ENCODE results near the gene GJD4. TPM values are rescaled to one million over a fixed set of nuclear protein-coding genes. Genes with fewer than 3 reads are reported as not detected.

GJD4 gene
- total RNA-seq, result not detected
- long read RNA-seq, result 0 reads

- DNase-seq (ENCODE audit: missing footprints) (no peak), ATAC-seq (no peak)
- intact Hi-C loops (cut with DNase I), result no loop called here
These were observed at the start of gene GJD4 for GRCh38 chr10:35605191-35605590. TSS of gene GJD4 (plus strand) at chr10:35605341. CDS start at chr10:35605568, 227 bp downstream.

GRCh38 chr10:35555962-35556930 lies 48.9 kb upstream of the GJD4 start:
- intact Hi-C loops (cut with DNase I), result no loop called here
- ATAC-seq, result no peak
- DNase-seq (ENCODE audit: missing footprints), result no peak

GRCh38 chr10:35558276-35558675 lies 46.9 kb upstream of the GJD4 start:
- intact Hi-C loops (cut with DNase I), result no loop called here
- ATAC-seq, result no peak
- no peak for DNase-seq (ENCODE audit: missing footprints)

GRCh38 chr10:35559416-35559815 lies 45.7 kb upstream of the GJD4 start:
- DNase-seq (ENCODE audit: missing footprints) (no peak), ATAC-seq (no peak)
- intact Hi-C loops (cut with DNase I), result no loop called here

- ATAC-seq, result peak; percentile 77
- DNase-seq (ENCODE audit: missing footprints), result no peak
- intact Hi-C loops (cut with DNase I), result loop anchor here (10.0 kb wide), 1 partner anchor 317 kb away; no protein-coding TSS in a partner anchor
These were observed 43.4 kb upstream of the GJD4 start for GRCh38 chr10:35561715-35562114.

- intact Hi-C loops (cut with DNase I), result loop anchor here (10.0 kb wide), 1 partner anchor 318 kb away; no protein-coding TSS in a partner anchor
- DNase-seq (ENCODE audit: missing footprints), result no peak
- no peak for ATAC-seq
These were observed 42.7 kb upstream of the GJD4 start for GRCh38 chr10:35562427-35562826.

GRCh38 chr10:35563261-35563891 lies 41.8 kb upstream of the GJD4 start:
- DNase-seq (ENCODE audit: missing footprints) (no peak), ATAC-seq (peak; percentile 49)
- intact Hi-C loops (cut with DNase I), result loop anchor here (10.0 kb wide), 1 partner anchor 319 kb away; no protein-coding TSS in a partner anchor

- DNase-seq (ENCODE audit: missing footprints), result no peak
- intact Hi-C loops (cut with DNase I), result loop anchor here (2.0 to 10.0 kb wide), 2 partner anchors 228 to 320 kb away; partner anchors contain the start of gene CCNY
- peak; percentile 33 for ATAC-seq
These were observed 40.7 kb upstream of the GJD4 start for GRCh38 chr10:35564341-35564968.

GRCh38 chr10:35565602-35566081 lies 39.5 kb upstream of the GJD4 start:
- ATAC-seq (peak; percentile 45), DNase-seq (ENCODE audit: missing footprints) (no peak)
- intact Hi-C loops (cut with DNase I), result loop anchor here (2.0 to 10.0 kb wide), 2 partner anchors 229 to 321 kb away; partner anchors contain the start of gene CCNY

- ATAC-seq (no peak), DNase-seq (ENCODE audit: missing footprints) (no peak)
- intact Hi-C loops (cut with DNase I), result loop anchor here (10.0 kb wide), 1 partner anchor 323 kb away; no protein-coding TSS in a partner anchor
These were observed 37.2 kb upstream of the GJD4 start for GRCh38 chr10:35567951-35568350.

- no peak for DNase-seq (ENCODE audit: missing footprints)
- no peak for ATAC-seq
- intact Hi-C loops (cut with DNase I), result loop anchor here (10.0 kb wide), 1 partner anchor 324 kb away; no protein-coding TSS in a partner anchor
These were observed 36.6 kb upstream of the GJD4 start for GRCh38 chr10:35568483-35569015.

- intact Hi-C loops (cut with DNase I), result loop anchor here (10.0 kb wide), 1 partner anchor 324 kb away; no protein-coding TSS in a partner anchor
- ATAC-seq, result no peak
- no peak for DNase-seq (ENCODE audit: missing footprints)
These were observed 35.9 kb upstream of the GJD4 start for GRCh38 chr10:35569111-35569707.

GRCh38 chr10:35569836-35570235 lies 35.3 kb upstream of the GJD4 start:
- no peak for ATAC-seq
- intact Hi-C loops (cut with DNase I), result loop anchor here (10.0 kb wide), 1 partner anchor 325 kb away; no protein-coding TSS in a partner anchor

GRCh38 chr10:35570397-35570796 lies 34.7 kb upstream of the GJD4 start:
- DNase-seq (ENCODE audit: missing footprints), result no peak
- intact Hi-C loops (cut with DNase I), result no loop called here

More at GRCh38 chr10:35569836-35570235, 35.3 kb upstream of the GJD4 start:
- no peak for DNase-seq (ENCODE audit: missing footprints)

GRCh38 chr10:35572583-35572982 lies 32.6 kb upstream of the GJD4 start:
- intact Hi-C loops (cut with DNase I), result no loop called here
- no peak for DNase-seq (ENCODE audit: missing footprints)
- ATAC-seq, result no peak

More at GRCh38 chr10:35570397-35570796, 34.7 kb upstream of the GJD4 start:
- no peak for ATAC-seq

GRCh38 chr10:35573796-35574195 lies 31.3 kb upstream of the GJD4 start:
- DNase-seq (ENCODE audit: missing footprints), result no peak
- no peak for ATAC-seq
- intact Hi-C loops (cut with DNase I), result no loop called here

- intact Hi-C loops (cut with DNase I), result no loop called here
- no peak for DNase-seq (ENCODE audit: missing footprints)
- ATAC-seq, result no peak
These were observed 30.2 kb upstream of the GJD4 start for GRCh38 chr10:35574924-35575352.

GRCh38 chr10:35575640-35576039 lies 29.5 kb upstream of the GJD4 start:
- intact Hi-C loops (cut with DNase I), result no loop called here
- ATAC-seq, result no peak
- no peak for DNase-seq (ENCODE audit: missing footprints)
